Activated CD4-positive, alpha-beta T cell treated with anti-CD3 and anti-CD28 coated beads for 36 hours (primary cell): Measurements from ENCODE around the gene UMAD1. TPM values are rescaled to one million over a fixed set of nuclear protein-coding genes. Genes with fewer than 3 reads are reported as not detected.

ENCODE experiments used
- ATAC-seq: fragments of 200-7000 bp; cut with Tn5 transposase; one replicate; pipeline ENCODE4 v1.10.0; 2021; ENCODE audit warnings: mild to moderate bottlenecking, moderate library complexity
- CTCF ChIA-PET: fragments of 350-600 bp; sonication (Branson Sonifier 250); formaldehyde crosslinking; loops from one replicate; lab custom pipeline; 2021; ENCODE audit warnings: antibody characterized with exemption; lab: Charles Lee
- POLR2A ChIA-PET: fragments of 350-600 bp; sonication (Branson Sonifier 250); formaldehyde crosslinking; loops from one replicate; lab custom pipeline; 2021; ENCODE audit warnings: antibody characterized with exemption, inconsistent platforms; lab: Charles Lee
- DNase-seq: peaks from one replicate; pipeline ENCODE4 v3.0.0-alpha.2; 2020
- H3K27ac Mint-ChIP-seq: one replicate; pipeline ENCODE4 v1.8.0; 2021; ENCODE audit warnings: mixed read lengths
- H3K27me3 Mint-ChIP-seq: one replicate; pipeline ENCODE4 v1.8.0; 2021; ENCODE audit warnings: mixed read lengths
- H3K36me3 Mint-ChIP-seq: one replicate; pipeline ENCODE4 v1.8.0; 2021; ENCODE audit warnings: low read depth, mixed read lengths
- H3K4me1 Mint-ChIP-seq: one replicate; pipeline ENCODE4 v1.8.0; 2021; ENCODE audit warnings: mixed read lengths
- H3K4me3 Mint-ChIP-seq: one replicate; pipeline ENCODE4 v1.8.0; 2021; ENCODE audit warnings: mild to moderate bottlenecking, moderate library complexity, mixed read lengths
- H3K9me3 Mint-ChIP-seq: one replicate; pipeline ENCODE4 v1.8.0; 2021; ENCODE audit warnings: low read depth, mixed read lengths
- intact Hi-C, 2 experiments: fragments of 100-400 bp; cut with DNase I in 1 of 2; cut with micrococcal nuclease in 1 of 2; formaldehyde crosslinking; loops; one replicate each; pipeline versions ENCODE4 v1.14.2 to v1.15.1; 2022 to 2024; cut with DNase I, micrococcal nuclease
- total RNA-seq, 2 experiments: library from RNA; stranded (reverse); gene quantifications; one replicate each; pipeline ENCODE4 v1.2.3, GENCODE V29; 2021

Gene UMAD1
- total RNA-seq, 2 experiments from 2014 or later, result 13.1 to 14.5 TPM

- Mint-ChIP-seq H3K4me1 (peaks cover 11% of the 10 kb centered on the region), H3K4me3 (no peak overlapping the region), H3K27me3 (no peaks in the 10 kb centered on the region), H3K9me3 (no peaks in the 10 kb centered on the region), H3K36me3 (peaks cover 16% of the 10 kb centered on the region), H3K27ac (no peak overlapping the region)
- CTCF ChIA-PET, result no interaction called here
- intact Hi-C loops, result no loop called here
- DNase-seq, result no peak
- POLR2A ChIA-PET, result no interaction called here
- ATAC-seq, result no peak
Observed at GRCh38 chr7:7834761-7835160, 194.2 kb downstream of the UMAD1 start.

- intact Hi-C loops, result no loop called here
- POLR2A ChIA-PET, result no interaction called here
- CTCF ChIA-PET, result no interaction called here
- Mint-ChIP-seq H3K27me3 (no peaks in the 10 kb centered on the region), H3K27ac (no peak overlapping the region), H3K9me3 (peaks cover 2% of the 10 kb centered on the region), H3K4me1 (no peaks in the 10 kb centered on the region), H3K4me3 (no peak overlapping the region), H3K36me3 (peaks cover 3% of the 10 kb centered on the region)
- no peak for DNase-seq
- ATAC-seq, result no peak
Observed at GRCh38 chr7:7841027-7841426, 200.5 kb downstream of the UMAD1 start.

GRCh38 chr7:7843240-7843639, 202.7 kb downstream of the UMAD1 start:
- ChIA-PET CTCF (no interaction called here), POLR2A (no interaction called here)
- ATAC-seq (no peak), DNase-seq (no peak)
- Mint-ChIP-seq H3K36me3 (peaks cover 3% of the 10 kb centered on the region), H3K9me3 (peaks cover 2% of the 10 kb centered on the region), H3K4me3 (no peak overlapping the region), H3K4me1 (peaks cover 10% of the 10 kb centered on the region), H3K27me3 (no peaks in the 10 kb centered on the region), H3K27ac (no peak overlapping the region)
- intact Hi-C loops, result no loop called here

GRCh38 chr7:7843972-7844371, 203.4 kb downstream of the UMAD1 start:
- CTCF ChIA-PET, result no interaction called here
- intact Hi-C loops, result no loop called here
- POLR2A ChIA-PET, result no interaction called here
- peaks cover 3% of the 10 kb centered on the region for H3K36me3 Mint-ChIP-seq
- no peak overlapping the region for H3K4me3 Mint-ChIP-seq
- peaks cover 13% of the 10 kb centered on the region for H3K4me1 Mint-ChIP-seq
- no peaks in the 10 kb centered on the region for H3K27me3 Mint-ChIP-seq
- ATAC-seq (no peak), DNase-seq (no peak)
- H3K27ac Mint-ChIP-seq, result no peak overlapping the region
- peaks cover 2% of the 10 kb centered on the region for H3K9me3 Mint-ChIP-seq

GRCh38 chr7:7848246-7848645, 207.7 kb downstream of the UMAD1 start:
- DNase-seq (no peak), ATAC-seq (no peak)
- intact Hi-C loops, result no loop called here
- H3K27ac Mint-ChIP-seq, result no peak overlapping the region
- no peaks in the 10 kb centered on the region for H3K27me3 Mint-ChIP-seq
- POLR2A ChIA-PET, result no interaction called here
- H3K4me3 Mint-ChIP-seq, result no peak overlapping the region
- CTCF ChIA-PET, result no interaction called here
- H3K36me3 Mint-ChIP-seq, result peaks cover 2% of the 10 kb centered on the region
- H3K4me1 Mint-ChIP-seq, result peaks cover 23% of the 10 kb centered on the region
- no peaks in the 10 kb centered on the region for H3K9me3 Mint-ChIP-seq

GRCh38 chr7:7848892-7849291, 208.3 kb downstream of the UMAD1 start:
- ChIA-PET POLR2A (no interaction called here), CTCF (interaction anchor here (1.5 to 1.6 kb wide), 2 partner anchors 9 to 208 kb away, joined by 4 read pairs; partner anchors contain the start of gene UMAD1)
- Mint-ChIP-seq H3K4me1 (peaks cover 23% of the 10 kb centered on the region), H3K4me3 (no peak overlapping the region), H3K27me3 (no peaks in the 10 kb centered on the region), H3K9me3 (peaks cover 2% of the 10 kb centered on the region), H3K27ac (no peak overlapping the region), H3K36me3 (peaks cover 2% of the 10 kb centered on the region)
- no peak for ATAC-seq
- intact Hi-C loops, result no loop called here
- DNase-seq, result no peak

GRCh38 chr7:7850150-7850549, 209.6 kb downstream of the UMAD1 start:
- H3K4me1 Mint-ChIP-seq, result peaks cover 23% of the 10 kb centered on the region
- H3K27ac Mint-ChIP-seq, result no peak overlapping the region
- H3K4me3 Mint-ChIP-seq, result no peak overlapping the region
- intact Hi-C loops, result no loop called here
- DNase-seq, result no peak
- no peak for ATAC-seq
- peaks cover 7% of the 10 kb centered on the region for H3K9me3 Mint-ChIP-seq
- H3K27me3 Mint-ChIP-seq, result no peaks in the 10 kb centered on the region
- ChIA-PET POLR2A (no interaction called here), CTCF (interaction anchor here (1.2 to 1.6 kb wide), 3 partner anchors 8 to 209 kb away, joined by 3 to 4 read pairs (median 4); partner anchors contain the start of gene UMAD1)
- peaks cover 8% of the 10 kb centered on the region for H3K36me3 Mint-ChIP-seq

- peak; percentile 58 for ATAC-seq
- POLR2A ChIA-PET, result no interaction called here
- CTCF ChIA-PET, result no interaction called here
Observed at GRCh38 chr7:7851381-7851780, 210.8 kb downstream of the UMAD1 start.

GRCh38 chr7:7851991-7852390, 211.4 kb downstream of the UMAD1 start:
- ATAC-seq (no peak), DNase-seq (no peak)
- CTCF ChIA-PET, result no interaction called here
- H3K27ac Mint-ChIP-seq, result no peak overlapping the region
- intact Hi-C loops, result no loop called here
- H3K4me3 Mint-ChIP-seq, result no peak overlapping the region
- POLR2A ChIA-PET, result no interaction called here
- peaks cover 12% of the 10 kb centered on the region for H3K9me3 Mint-ChIP-seq
- H3K4me1 Mint-ChIP-seq, result peaks cover 23% of the 10 kb centered on the region
- H3K36me3 Mint-ChIP-seq, result peaks cover 15% of the 10 kb centered on the region
- no peaks in the 10 kb centered on the region for H3K27me3 Mint-ChIP-seq

More at GRCh38 chr7:7851381-7851780, 210.8 kb downstream of the UMAD1 start:
- no peak overlapping the region for H3K27ac Mint-ChIP-seq
- no peak for DNase-seq
- no peaks in the 10 kb centered on the region for H3K27me3 Mint-ChIP-seq
- H3K4me3 Mint-ChIP-seq, result no peak overlapping the region
- peaks cover 15% of the 10 kb centered on the region for H3K36me3 Mint-ChIP-seq
- H3K9me3 Mint-ChIP-seq, result peaks cover 12% of the 10 kb centered on the region
- H3K4me1 Mint-ChIP-seq, result peaks cover 23% of the 10 kb centered on the region
- intact Hi-C loops, result no loop called here

- ATAC-seq, result no peak
- H3K27me3 Mint-ChIP-seq, result no peaks in the 10 kb centered on the region
- ChIA-PET CTCF (interaction anchor here (1.6 kb wide), 1 partner anchor 12 kb away, joined by 4 read pairs; no protein-coding TSS in a partner anchor), POLR2A (no interaction called here)
- H3K4me1 Mint-ChIP-seq, result peaks cover 12% of the 10 kb centered on the region
- no peak overlapping the region for H3K27ac Mint-ChIP-seq
- peaks cover 12% of the 10 kb centered on the region for H3K9me3 Mint-ChIP-seq
- intact Hi-C loops, result no loop called here
- no peak for DNase-seq
- H3K36me3 Mint-ChIP-seq, result peaks cover 15% of the 10 kb centered on the region
- H3K4me3 Mint-ChIP-seq, result no peak overlapping the region
Observed at GRCh38 chr7:7857143-7857583, 216.6 kb downstream of the UMAD1 start.

GRCh38 chr7:7858559-7858958, 218.0 kb downstream of the UMAD1 start:
- Mint-ChIP-seq H3K36me3 (peaks cover 14% of the 10 kb centered on the region), H3K27ac (no peak overlapping the region), H3K9me3 (peaks cover 12% of the 10 kb centered on the region), H3K4me1 (peaks cover 12% of the 10 kb centered on the region), H3K27me3 (no peaks in the 10 kb centered on the region), H3K4me3 (no peak overlapping the region)
- intact Hi-C loops, result no loop called here
- ATAC-seq (no peak), DNase-seq (no peak)
- POLR2A ChIA-PET, result no interaction called here
- CTCF ChIA-PET, result interaction anchor here (0.8 to 1.6 kb wide), 3 partner anchors 9 to 228 kb away, joined by 3 to 4 read pairs (median 4); no protein-coding TSS in a partner anchor

GRCh38 chr7:7859411-7859810, 218.9 kb downstream of the UMAD1 start:
- DNase-seq (no peak), ATAC-seq (no peak)
- Mint-ChIP-seq H3K9me3 (peaks cover 8% of the 10 kb centered on the region), H3K27me3 (no peaks in the 10 kb centered on the region), H3K36me3 (peaks cover 11% of the 10 kb centered on the region), H3K27ac (no peak overlapping the region), H3K4me1 (peaks cover 12% of the 10 kb centered on the region), H3K4me3 (no peak overlapping the region)
- ChIA-PET POLR2A (no interaction called here), CTCF (interaction anchor here (1.0 kb wide), 1 partner anchor 366 kb away, joined by 4 read pairs; no protein-coding TSS in a partner anchor)
- intact Hi-C loops, result no loop called here
